Kidney epithelial cell (primary cell): Measurements from ENCODE around the gene HPGDS. TPM values are rescaled to one million over a fixed set of nuclear protein-coding genes. Genes with fewer than 3 reads are reported as not detected.
"Not testable (repeated sequence)": the region's sequence is repeated elsewhere in the genome, so short reads cannot be mapped to it uniquely, and the experiment has no call there.

Source experiments
- DNase-seq: peaks from one replicate; pipeline ENCODE4 v3.0.0-alpha.2; 2010; ENCODE audit warnings: low read depth
- H3K27me3 ChIP-seq: 2 replicates; pipeline ENCODE4 v1.6.0; 2011; ENCODE audit warnings: low read length; ENCODE audit not compliant: control insufficient read depth, insufficient read depth
- H3K36me3 ChIP-seq: 2 replicates; pipeline ENCODE4 v1.5.1; 2011; ENCODE audit warnings: low read length; ENCODE audit not compliant: control insufficient read depth, insufficient read depth
- H3K4me3 ChIP-seq: 2 replicates; pipeline ENCODE4 v1.5.1; 2011; ENCODE audit warnings: low read depth, mild to moderate bottlenecking, control low read depth, low read length
- total RNA-seq: library from RNA; depleted of rRNA; stranded (reverse); fragments of >200 nt; gene quantifications from 2 replicates; pipeline ENCODE4 v1.2.3, GENCODE V29; 2015
- TF ChIP-seq, protein P1 (sequence below): IDR thresholded peaks from 2 replicates; pipeline ENCODE4 v1.5.1; 2011; ENCODE audit warnings: mild to moderate bottlenecking, moderate library complexity, low read length, control low read depth, inconsistent platforms; ENCODE audit not compliant: insufficient read depth, poor library complexity, severe bottlenecking

Gene HPGDS
- total RNA-seq, 1 donor from 2014 or later: not detected

DNA sequence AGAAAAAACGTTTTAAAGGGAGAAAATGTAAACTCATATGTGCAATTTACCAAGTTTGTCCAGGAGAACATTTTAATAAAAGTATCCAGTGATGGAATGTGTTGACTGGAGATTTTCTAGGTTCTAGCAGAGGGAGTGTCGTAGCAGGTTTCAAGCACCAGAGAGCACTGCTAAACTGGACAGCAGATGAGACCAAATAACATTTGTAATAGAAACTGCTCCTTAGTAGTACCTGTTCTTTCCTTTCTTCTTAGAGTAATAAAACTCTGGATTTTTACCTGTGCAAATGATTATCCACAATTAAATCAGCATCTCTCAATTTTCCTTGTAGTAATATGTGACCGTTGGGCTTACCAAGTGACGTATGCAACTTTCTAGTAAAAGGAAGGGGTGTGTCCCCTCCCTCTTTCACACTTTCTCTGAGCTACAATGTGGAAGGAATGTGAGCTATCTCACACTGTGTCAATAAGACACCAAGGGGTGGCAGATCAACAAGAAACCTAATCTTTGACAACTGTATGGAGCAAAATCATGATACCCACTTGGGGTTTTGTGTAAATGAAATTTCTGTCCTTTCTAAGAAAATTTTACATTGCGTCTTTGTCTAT lies 9.5 kb downstream of the HPGDS start:
- TF ChIP-seq, protein P1, sequence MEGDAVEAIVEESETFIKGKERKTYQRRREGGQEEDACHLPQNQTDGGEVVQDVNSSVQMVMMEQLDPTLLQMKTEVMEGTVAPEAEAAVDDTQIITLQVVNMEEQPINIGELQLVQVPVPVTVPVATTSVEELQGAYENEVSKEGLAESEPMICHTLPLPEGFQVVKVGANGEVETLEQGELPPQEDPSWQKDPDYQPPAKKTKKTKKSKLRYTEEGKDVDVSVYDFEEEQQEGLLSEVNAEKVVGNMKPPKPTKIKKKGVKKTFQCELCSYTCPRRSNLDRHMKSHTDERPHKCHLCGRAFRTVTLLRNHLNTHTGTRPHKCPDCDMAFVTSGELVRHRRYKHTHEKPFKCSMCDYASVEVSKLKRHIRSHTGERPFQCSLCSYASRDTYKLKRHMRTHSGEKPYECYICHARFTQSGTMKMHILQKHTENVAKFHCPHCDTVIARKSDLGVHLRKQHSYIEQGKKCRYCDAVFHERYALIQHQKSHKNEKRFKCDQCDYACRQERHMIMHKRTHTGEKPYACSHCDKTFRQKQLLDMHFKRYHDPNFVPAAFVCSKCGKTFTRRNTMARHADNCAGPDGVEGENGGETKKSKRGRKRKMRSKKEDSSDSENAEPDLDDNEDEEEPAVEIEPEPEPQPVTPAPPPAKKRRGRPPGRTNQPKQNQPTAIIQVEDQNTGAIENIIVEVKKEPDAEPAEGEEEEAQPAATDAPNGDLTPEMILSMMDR: peak; percentile 12
- H3K4me3 ChIP-seq: no peak overlapping the region
- H3K27me3 ChIP-seq: no peaks in the 10 kb centered on the region
- DNase-seq: no peak
- H3K36me3 ChIP-seq: no peaks in the 10 kb centered on the region

DNA sequence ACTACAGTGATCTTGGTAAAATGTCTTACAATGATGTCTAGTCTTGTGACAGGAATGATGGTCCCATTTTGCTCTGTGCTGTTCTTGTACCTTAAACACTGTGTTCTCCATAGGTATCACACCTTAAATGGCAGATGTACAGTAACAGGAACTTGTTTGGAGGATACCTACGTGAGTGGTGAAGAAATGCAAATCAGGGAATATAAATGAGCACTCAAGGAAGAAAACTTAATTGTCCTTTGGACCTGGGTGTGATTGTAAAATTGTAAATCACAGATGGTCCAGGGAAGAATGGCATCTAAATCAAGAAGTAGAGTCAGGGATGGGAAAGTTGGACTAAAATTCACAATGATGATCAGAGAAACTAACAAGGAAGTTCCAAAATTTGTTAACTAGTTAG lies 12.7 kb downstream of the HPGDS start:
- no peak overlapping the region for H3K4me3 ChIP-seq
- no peaks in the 10 kb centered on the region for H3K36me3 ChIP-seq
- no peaks in the 10 kb centered on the region for H3K27me3 ChIP-seq
- TF ChIP-seq, protein P1: no peak
- DNase-seq: no peak

DNA sequence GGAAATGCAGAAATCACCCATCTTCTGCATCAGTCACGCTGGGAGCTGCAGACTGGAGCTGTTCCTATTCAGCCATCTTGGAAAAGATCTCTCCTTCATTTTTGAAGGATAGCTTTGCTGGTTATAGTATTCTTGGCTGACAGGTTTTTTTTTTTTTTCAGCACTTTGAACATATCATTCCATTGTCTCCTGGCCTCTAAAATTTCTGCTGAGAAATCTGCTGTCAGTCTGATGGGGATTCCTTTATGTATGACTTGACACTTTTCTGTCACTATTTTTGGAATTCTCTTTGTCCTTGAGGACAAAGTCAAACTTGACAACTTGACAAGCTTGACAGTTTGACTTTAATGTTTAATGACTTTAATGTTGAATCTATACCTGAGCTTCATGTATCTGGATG lies 16.8 kb downstream of the HPGDS start:
- no peak overlapping the region for H3K4me3 ChIP-seq
- no peaks in the 10 kb centered on the region for H3K27me3 ChIP-seq
- no peaks in the 10 kb centered on the region for H3K36me3 ChIP-seq
- no peak for DNase-seq
- TF ChIP-seq, protein P1: no peak

DNA sequence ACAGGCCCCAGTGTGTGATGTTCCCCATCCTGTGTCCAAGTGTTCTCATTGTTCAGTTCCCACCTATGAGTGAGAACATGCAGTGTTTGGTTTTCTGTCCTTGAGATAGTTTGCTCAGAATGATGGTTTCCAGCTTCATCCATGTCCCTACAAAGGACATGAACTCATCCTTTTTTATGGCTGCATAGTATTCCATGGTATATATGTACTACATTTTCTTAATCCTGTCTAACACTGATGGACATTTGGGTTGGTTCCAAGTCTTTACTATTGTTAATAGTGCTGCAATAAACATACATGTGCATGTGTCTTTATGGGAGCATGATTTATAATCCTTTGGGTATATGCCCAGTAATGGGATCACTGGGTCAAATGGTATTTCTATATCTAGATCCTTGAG lies 22.7 kb downstream of the HPGDS start:
- H3K27me3 ChIP-seq, H3K36me3 ChIP-seq, H3K4me3 ChIP-seq, DNase-seq: not testable (repeated sequence)

DNA sequence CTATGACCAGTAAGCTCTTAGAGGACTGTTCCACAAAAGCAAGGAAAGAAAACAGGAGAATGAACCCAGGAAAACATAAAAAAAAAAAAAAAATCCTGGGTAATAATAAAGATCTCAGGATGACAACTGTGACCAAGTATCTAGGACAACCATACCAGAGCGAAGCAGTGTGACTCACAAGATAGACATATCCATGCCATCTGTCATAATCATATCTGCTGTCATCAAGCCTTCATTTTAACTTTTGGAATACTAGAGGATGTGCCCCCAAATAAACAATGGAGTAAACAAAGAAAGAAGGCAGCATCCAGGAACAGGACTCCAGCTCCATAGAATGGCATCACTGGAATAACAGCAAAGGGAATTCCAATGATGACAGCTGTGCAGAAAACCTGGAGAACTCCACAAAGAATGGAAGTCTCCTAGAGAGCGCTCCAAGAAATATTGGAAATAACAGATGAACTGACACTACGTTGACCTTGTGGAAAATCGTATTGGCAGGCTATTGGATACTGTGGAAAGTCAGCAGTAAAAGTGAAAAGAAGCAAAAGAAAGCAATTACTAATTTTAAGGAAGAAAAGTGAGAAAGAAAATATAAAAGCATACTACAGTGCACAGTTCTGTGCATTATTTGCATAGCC lies 35.3 kb downstream of the HPGDS start:
- Histone ChIP-seq H3K36me3 (no peaks in the 10 kb centered on the region), H3K27me3 (no peaks in the 10 kb centered on the region), H3K4me3 (no peak overlapping the region)
- DNase-seq: no peak
- TF ChIP-seq, protein P1: no peak

DNA sequence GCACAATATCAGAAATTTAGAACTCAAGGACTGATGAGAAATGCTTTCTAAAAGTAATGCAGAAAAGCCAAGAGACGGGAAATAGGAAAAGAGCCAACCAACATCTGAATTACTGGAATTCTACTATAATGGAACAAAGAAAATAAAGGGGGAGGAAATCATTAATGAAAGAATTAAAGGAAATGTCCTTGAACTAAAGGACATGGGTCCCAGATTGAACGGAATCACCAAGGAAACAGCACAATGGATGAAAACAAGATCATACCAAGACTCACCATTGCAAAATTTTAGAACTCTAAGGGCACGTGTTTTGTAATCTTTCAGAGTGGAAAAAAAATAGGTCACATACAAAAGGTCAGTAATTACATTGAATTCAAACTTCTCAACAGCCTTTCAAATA lies 35.9 kb downstream of the HPGDS start:
- H3K27me3 ChIP-seq: no peaks in the 10 kb centered on the region
- TF ChIP-seq, protein P1: no peak
- no peak for DNase-seq
- no peak overlapping the region for H3K4me3 ChIP-seq
- H3K36me3 ChIP-seq: no peaks in the 10 kb centered on the region
